Loucy (cell line): ENCODE measurements around the gene SHCBP1.
A peak's percentile ranks its signal among the peaks of the same experiment; 100 is the strongest.

Experiments
- H2AFZ ChIP-seq: fragments of 200-600 bp; sonication (generic); 2 replicates; pipeline ENCODE4 v1.6.0; 2016; ENCODE audit warnings: antibody characterized with exemption, mild to moderate bottlenecking, low read length, moderate library complexity
- H3F3A ChIP-seq: fragments of 200-600 bp; 2 replicates; pipeline ENCODE4 v1.6.0; 2016; ENCODE audit warnings: antibody characterized with exemption, low read depth, mild to moderate bottlenecking
- H3K27me3 ChIP-seq: fragments of 200-600 bp; sonication (generic); 2 replicates; pipeline ENCODE4 v1.6.1; 2014; ENCODE audit warnings: low read length, mild to moderate bottlenecking; ENCODE audit not compliant: insufficient read depth, poor library complexity, severe bottlenecking
- H3K36me3 ChIP-seq: fragments of 200-600 bp; sonication (generic); 2 replicates; pipeline ENCODE4 v1.6.1; 2016; ENCODE audit warnings: low read length; ENCODE audit not compliant: insufficient read depth
- H3K4me1 ChIP-seq: fragments of 200-600 bp; sonication (generic); 2 replicates; pipeline ENCODE4 v1.5.1; 2014; ENCODE audit warnings: low read length, mild to moderate bottlenecking; ENCODE audit not compliant: insufficient read depth, poor library complexity, severe bottlenecking
- H3K4me2 ChIP-seq: fragments of 200-600 bp; sonication (generic); 2 replicates; pipeline ENCODE4 v1.6.0; 2014; ENCODE audit warnings: antibody characterized with exemption, low read length, low read depth, mild to moderate bottlenecking; ENCODE audit not compliant: poor library complexity, severe bottlenecking
- H3K4me3 ChIP-seq: fragments of 200-600 bp; sonication (generic); 2 replicates; pipeline ENCODE4 v1.5.1; 2014; ENCODE audit warnings: low read length, mild to moderate bottlenecking, mixed read lengths; ENCODE audit not compliant: poor library complexity, severe bottlenecking
- H3K79me2 ChIP-seq: fragments of 200-600 bp; sonication (generic); 2 replicates; pipeline ENCODE4 v1.6.1; 2014; ENCODE audit warnings: low read length; ENCODE audit not compliant: insufficient read depth
- H3K9ac ChIP-seq: fragments of 200-600 bp; sonication (generic); 2 replicates; pipeline ENCODE4 v1.6.0; 2014; ENCODE audit warnings: mild to moderate bottlenecking, low read depth, low read length, moderate library complexity; ENCODE audit not compliant: poor library complexity, severe bottlenecking
- H3K9me2 ChIP-seq: fragments of 200-600 bp; sonication (generic); replicated peaks from 2 replicates; pipeline ENCODE4 v1.6.1; 2016; ENCODE audit warnings: low read depth, low read length, mixed read lengths
- H3K9me3 ChIP-seq: fragments of 200-600 bp; sonication (generic); 2 replicates; pipeline ENCODE4 v1.6.1; 2014; ENCODE audit warnings: mild to moderate bottlenecking, antibody characterized with exemption, low read length, low read depth; ENCODE audit not compliant: insufficient read depth
- H4K20me1 ChIP-seq: fragments of 200-600 bp; sonication (generic); 2 replicates; pipeline ENCODE4 v1.6.0; 2014; ENCODE audit warnings: antibody characterized with exemption, low read length, mild to moderate bottlenecking; ENCODE audit not compliant: insufficient read depth, poor library complexity, severe bottlenecking
- EZH2phosphoT487 ChIP-seq: fragments of 200-600 bp; IDR thresholded peaks from 2 replicates; pipeline ENCODE4 v1.6.1; 2018; ENCODE audit warnings: antibody characterized with exemption, mild to moderate bottlenecking, moderate library complexity, borderline replicate concordance
- TF ChIP-seq, protein P1 (sequence below): fragments of 200-600 bp; sonication (generic); conservative IDR thresholded peaks from 2 replicates; pipeline ENCODE4 v1.5.1; 2014; ENCODE audit warnings: mild to moderate bottlenecking, antibody characterized with exemption, low read length

The SHCBP1 gene

DNA sequence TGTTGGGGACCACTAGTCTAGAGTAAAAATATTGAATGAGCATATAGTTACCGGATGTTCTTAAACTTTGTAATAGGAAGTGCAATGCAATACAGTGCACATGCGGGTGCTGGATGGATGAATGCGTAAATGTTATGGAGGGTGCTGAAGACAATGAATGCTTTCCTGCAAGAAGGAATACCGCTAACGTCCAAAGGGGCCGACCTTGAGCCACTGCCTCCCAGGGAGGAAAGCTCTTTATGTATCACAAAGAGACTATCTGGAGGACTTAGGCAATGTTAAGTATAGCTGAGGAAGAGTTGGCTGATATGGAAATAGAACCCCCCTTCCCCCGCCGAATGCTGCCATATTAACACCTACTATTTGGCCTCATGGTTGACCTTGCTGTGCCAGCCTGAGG, 27.5 kb upstream of the SHCBP1 start:
- Histone ChIP-seq H3K4me2 (no peak overlapping the region), H3K9me3 (0 out of 2 replicates have a peak, but pooled peaks cover 2% of the 10 kb centered on the region), H3F3A (no peaks in the 10 kb centered on the region), H3K4me1 (no peaks in the 10 kb centered on the region), H3K79me2 (no peaks in the 10 kb centered on the region), H2AFZ (no peak overlapping the region), H4K20me1 (no peaks in the 10 kb centered on the region), H3K4me3 (no peak overlapping the region), H3K9ac (no peak overlapping the region), H3K9me2 (no peaks in the 10 kb centered on the region), H3K36me3 (no peaks in the 10 kb centered on the region), H3K27me3 (no peaks in the 10 kb centered on the region)
- TF ChIP-seq EZH2phosphoT487, result no peak
- TF ChIP-seq, protein P1, sequence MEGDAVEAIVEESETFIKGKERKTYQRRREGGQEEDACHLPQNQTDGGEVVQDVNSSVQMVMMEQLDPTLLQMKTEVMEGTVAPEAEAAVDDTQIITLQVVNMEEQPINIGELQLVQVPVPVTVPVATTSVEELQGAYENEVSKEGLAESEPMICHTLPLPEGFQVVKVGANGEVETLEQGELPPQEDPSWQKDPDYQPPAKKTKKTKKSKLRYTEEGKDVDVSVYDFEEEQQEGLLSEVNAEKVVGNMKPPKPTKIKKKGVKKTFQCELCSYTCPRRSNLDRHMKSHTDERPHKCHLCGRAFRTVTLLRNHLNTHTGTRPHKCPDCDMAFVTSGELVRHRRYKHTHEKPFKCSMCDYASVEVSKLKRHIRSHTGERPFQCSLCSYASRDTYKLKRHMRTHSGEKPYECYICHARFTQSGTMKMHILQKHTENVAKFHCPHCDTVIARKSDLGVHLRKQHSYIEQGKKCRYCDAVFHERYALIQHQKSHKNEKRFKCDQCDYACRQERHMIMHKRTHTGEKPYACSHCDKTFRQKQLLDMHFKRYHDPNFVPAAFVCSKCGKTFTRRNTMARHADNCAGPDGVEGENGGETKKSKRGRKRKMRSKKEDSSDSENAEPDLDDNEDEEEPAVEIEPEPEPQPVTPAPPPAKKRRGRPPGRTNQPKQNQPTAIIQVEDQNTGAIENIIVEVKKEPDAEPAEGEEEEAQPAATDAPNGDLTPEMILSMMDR, result no peak

DNA sequence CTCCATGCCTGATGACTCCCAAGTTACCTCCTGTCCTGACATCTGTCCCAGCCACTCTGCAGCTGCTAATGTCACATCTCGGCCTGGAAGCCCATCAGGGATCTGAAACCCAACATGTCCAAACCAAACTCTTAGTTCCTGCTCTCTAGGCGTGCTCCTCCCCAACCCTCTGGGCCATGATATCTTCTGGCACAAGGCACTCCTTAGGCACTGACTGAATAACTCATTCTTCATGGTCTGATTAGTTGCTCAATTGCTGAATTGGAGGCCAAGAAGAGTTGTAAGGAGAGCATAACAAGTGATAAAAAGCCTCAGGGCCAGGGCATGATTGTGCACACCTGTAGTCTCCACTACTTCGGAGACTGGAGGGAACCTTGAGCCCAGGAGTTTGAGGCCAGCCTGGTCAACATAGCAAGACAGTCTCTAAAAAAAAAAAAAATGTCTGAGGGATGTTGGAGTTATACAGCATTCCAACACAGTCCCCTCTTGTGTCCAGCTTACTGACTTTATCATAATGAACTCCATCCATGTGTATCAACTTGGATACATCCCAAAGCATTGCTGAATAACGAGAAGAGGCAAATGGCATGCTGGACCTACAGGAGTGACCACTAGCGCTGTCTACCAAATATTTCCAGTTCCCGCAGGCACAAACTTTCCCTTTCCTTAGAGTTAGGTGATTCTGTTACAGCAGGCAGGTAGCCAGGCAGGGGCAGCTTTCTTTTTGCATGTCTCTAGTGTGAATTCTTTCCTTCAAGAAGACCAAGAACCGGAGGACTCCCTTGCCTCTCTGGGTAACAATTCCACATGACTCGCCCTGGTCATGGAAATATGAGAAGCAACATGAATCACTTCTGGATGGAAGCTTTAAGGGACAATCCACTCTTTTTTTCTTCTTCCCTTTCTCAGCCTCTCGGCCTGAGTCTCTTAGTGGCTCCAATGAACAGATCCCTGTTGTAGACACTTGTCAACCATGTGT, 18.1 kb upstream of the SHCBP1 start:
- TF ChIP-seq, protein P1, result no peak
- TF ChIP-seq EZH2phosphoT487, result no peak
- H3K4me3 ChIP-seq, result no peak overlapping the region
- no peak overlapping the region for H2AFZ ChIP-seq
- no peaks in the 10 kb centered on the region for H3K27me3 ChIP-seq
- no peaks in the 10 kb centered on the region for H3F3A ChIP-seq
- H3K4me1 ChIP-seq, result no peaks in the 10 kb centered on the region
- H3K9ac ChIP-seq, result no peak overlapping the region
- no peaks in the 10 kb centered on the region for H3K79me2 ChIP-seq
- H3K4me2 ChIP-seq, result no peak overlapping the region
- H3K9me3 ChIP-seq, result no peaks in the 10 kb centered on the region
- H3K9me2 ChIP-seq, result no peaks in the 10 kb centered on the region
- no peaks in the 10 kb centered on the region for H4K20me1 ChIP-seq
- H3K36me3 ChIP-seq, result no peaks in the 10 kb centered on the region

DNA sequence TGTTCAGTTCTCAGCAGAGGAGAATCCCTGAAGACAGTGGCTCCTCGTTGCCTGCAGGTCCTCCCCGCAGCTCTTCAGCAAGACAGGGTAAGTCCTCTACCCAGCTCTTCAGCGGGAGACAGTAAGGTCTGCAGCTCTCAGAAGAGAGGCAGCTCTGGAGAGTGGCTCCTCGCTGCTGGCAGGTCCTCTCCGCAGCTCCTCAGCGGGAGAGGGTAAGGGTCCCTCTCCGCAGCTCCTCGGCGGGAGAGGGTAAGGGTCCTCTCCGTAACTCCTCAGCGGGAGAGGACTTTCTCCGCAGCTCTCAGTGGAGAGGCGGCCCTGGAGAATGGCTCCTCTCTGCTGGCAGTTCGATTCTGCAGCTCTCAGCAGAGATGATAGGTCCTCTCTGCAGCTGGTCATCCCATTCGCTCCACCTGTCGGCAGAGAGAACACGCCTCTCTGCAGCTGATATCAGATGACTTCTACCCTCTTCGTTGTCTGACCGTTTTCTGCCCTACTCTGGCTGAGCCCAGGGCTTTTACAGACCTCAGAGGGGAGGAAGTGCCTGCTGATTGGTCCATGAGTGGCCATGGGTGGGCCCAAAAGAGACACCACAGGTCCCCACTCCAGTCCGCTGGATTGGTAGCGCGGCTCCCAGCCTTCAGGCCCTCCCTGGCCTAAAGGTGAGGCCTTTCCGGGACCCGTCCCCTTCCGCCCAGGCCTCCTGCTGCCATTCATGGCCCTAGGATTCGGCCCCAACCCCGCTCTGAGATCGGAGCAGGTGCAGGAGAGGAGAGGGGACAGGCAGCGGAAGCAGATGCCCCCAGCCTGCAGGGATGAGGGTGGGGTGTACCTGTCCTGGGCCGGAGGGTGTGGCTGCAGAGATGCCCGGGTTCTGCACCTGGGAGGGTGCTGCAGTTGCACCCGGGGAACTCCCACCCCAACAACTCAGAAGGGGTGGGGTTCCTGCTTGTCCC, 11.9 kb upstream of the SHCBP1 start:
- Histone ChIP-seq H2AFZ (peak overlapping the region; percentile 43; the same call in 1 of the 2 replicates), H3K9me2 (no peaks in the 10 kb centered on the region), H3K9me3 (no peaks in the 10 kb centered on the region), H3K9ac (no peak overlapping the region), H3K79me2 (no peaks in the 10 kb centered on the region), H3K4me2 (no peak overlapping the region), H3K36me3 (no peaks in the 10 kb centered on the region), H3K4me3 (no peak overlapping the region), H3K4me1 (no peaks in the 10 kb centered on the region), H3F3A (no peaks in the 10 kb centered on the region), H4K20me1 (no peaks in the 10 kb centered on the region), H3K27me3 (no peaks in the 10 kb centered on the region)
- no peak for TF ChIP-seq EZH2phosphoT487
- TF ChIP-seq, protein P1, result no peak
